Neural cell (in vitro differentiated cells): ENCODE measurements around the gene YPEL4.

Experiments used
- CTCF ChIP-seq: fragments of 450-650 bp; IDR thresholded peaks from 2 replicates; pipeline ENCODE4 v1.5.1; 2014; ENCODE audit warnings: antibody characterized with exemption, mild to moderate bottlenecking, moderate library complexity; ENCODE audit not compliant: poor library complexity, severe bottlenecking
- EP300 ChIP-seq: fragments of 450-650 bp; conservative IDR thresholded peaks from 2 replicates; pipeline ENCODE4 v1.6.1; 2014; ENCODE audit warnings: antibody characterized with exemption, mild to moderate bottlenecking, moderate library complexity; ENCODE audit not compliant: poor library complexity, severe bottlenecking
- EZH2 ChIP-seq: fragments of 200-600, 300-800 bp; shearing (Covaris generic), sonication (generic); IDR thresholded peaks from 2 replicates; pipeline ENCODE4 v1.6.1; 2014; ENCODE audit warnings: antibody characterized with exemption, low read length, borderline replicate concordance, mild to moderate bottlenecking; ENCODE audit not compliant: insufficient read depth, poor library complexity, severe bottlenecking
- MXI1 ChIP-seq: fragments of 450-650 bp; conservative IDR thresholded peaks from 2 replicates; pipeline ENCODE4 v1.6.1; 2014; ENCODE audit warnings: antibody characterized with exemption, mild to moderate bottlenecking; ENCODE audit not compliant: poor library complexity, severe bottlenecking
- RAD21 ChIP-seq: fragments of 450-650 bp; conservative IDR thresholded peaks from 2 replicates; pipeline ENCODE4 v1.6.1; 2014; ENCODE audit warnings: antibody characterized with exemption, mild to moderate bottlenecking, moderate library complexity
- REST ChIP-seq: IDR thresholded peaks from 2 replicates; pipeline ENCODE4 v1.6.1; 2012; ENCODE audit warnings: borderline replicate concordance
- TAF1 ChIP-seq: IDR thresholded peaks from 2 replicates; pipeline ENCODE4 v1.6.1; 2012; ENCODE audit warnings: low read depth

GRCh38 chr11:57597461-57597915 is 52.2 kb downstream of the YPEL4 start, which contains the start of gene SERPING1:
- TF ChIP-seq REST (no peak), RAD21 (no peak), TAF1 (no peak), EP300 (no peak), CTCF (no peak), MXI1 (no peak), EZH2 (no peak)
